Measurements from ENCODE around the gene ICAM1. TPM values are rescaled to one million over a fixed set of nuclear protein-coding genes. Genes with fewer than 3 reads are reported as not detected.

Gene ICAM1
- total RNA-seq, 6 experiments from 2014 or later = 4.6 to 186 (median 38.5) TPM

- Histone ChIP-seq H3K36me3 (peaks cover 0 to 66% (median 30%) of the 10 kb centered on the region in 4 donors), H3K9me3 (no peaks in the 10 kb centered on the region), H3K4me1 (peaks cover 0 to 14% (median 6%) of the 10 kb centered on the region in 4 donors), H3K27me3 (no peaks in the 10 kb centered on the region), H3K4me3 (no peak overlapping the region), H3K27ac (no peak overlapping the region)
- DNase-seq (peak in 1 of 3 donors; percentile 75), ATAC-seq (peak; percentile 21 to 87 (median 40))
- TF ChIP-seq CTCF (IDR thresholded peaks at IDR 0.05) (no peak), POLR2A (IDR thresholded peaks at IDR 0.05) (no peak)
- WGBS (ENCODE audit: insufficient coverage, low coverage, low lambda C conversion rate, missing lambda C conversion rate) = no CpG with 5 or more reads among the region's 7 CpGs
- intact Hi-C loops (cut with DNase I) = no loop called here
These were observed 56.9 kb downstream of the ICAM1 start for GRCh38 chr19:10327793-10328192.

- H3K36me3 ChIP-seq = peaks cover 0 to 57% (median 30%) of the 10 kb centered on the region in 4 donors
- ATAC-seq (no peak), DNase-seq (peak in 1 of 3 donors; percentile 51)
- no CpG with 5 or more reads among the region's 41 CpGs for WGBS (ENCODE audit: insufficient coverage, low coverage, low lambda C conversion rate, missing lambda C conversion rate)
- no peak overlapping the region for H3K27ac ChIP-seq
- no peak overlapping the region for H3K4me3 ChIP-seq
- peaks cover 0 to 14% (median 6%) of the 10 kb centered on the region in 4 donors for H3K4me1 ChIP-seq
- intact Hi-C loops (cut with DNase I) = no loop called here
- TF ChIP-seq POLR2A (IDR thresholded peaks at IDR 0.05) (no peak), CTCF (IDR thresholded peaks at IDR 0.05) (no peak)
- H3K9me3 ChIP-seq = no peaks in the 10 kb centered on the region
- H3K27me3 ChIP-seq = no peaks in the 10 kb centered on the region
These were observed 57.9 kb downstream of the ICAM1 start for GRCh38 chr19:10328558-10329429.

DNA sequence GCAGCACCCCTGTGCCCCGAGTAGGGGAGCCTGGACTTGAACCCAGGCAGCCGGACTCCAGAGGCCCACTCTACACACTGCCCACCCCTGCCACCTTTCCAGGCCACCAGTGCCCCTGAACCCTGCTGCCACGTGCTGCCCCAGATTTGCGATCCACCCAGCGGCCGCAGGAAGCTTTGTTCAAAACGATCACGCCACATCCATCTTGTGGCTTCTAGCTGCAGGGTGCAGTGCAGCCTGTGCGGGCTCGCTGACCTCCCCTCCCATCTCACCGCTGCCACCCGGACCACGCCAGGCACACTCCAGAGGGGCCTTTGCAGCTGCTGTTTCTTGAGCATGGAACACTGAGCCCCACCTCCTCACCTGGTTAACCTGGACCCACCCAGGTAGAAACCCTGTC, 58.6 kb downstream of the ICAM1 start:
- Histone ChIP-seq H3K4me3 (no peak overlapping the region), H3K27ac (no peak overlapping the region), H3K4me1 (peaks cover 0 to 14% (median 6%) of the 10 kb centered on the region in 4 donors), H3K36me3 (peaks cover 0 to 49% (median 28%) of the 10 kb centered on the region in 4 donors), H3K27me3 (no peaks in the 10 kb centered on the region), H3K9me3 (no peaks in the 10 kb centered on the region)
- WGBS (ENCODE audit: insufficient coverage, low coverage, low lambda C conversion rate, missing lambda C conversion rate) = 97% methylated on average over 5 of the region's 13 CpGs
- no peak for ATAC-seq
- no peak for TF ChIP-seq POLR2A (IDR thresholded peaks at IDR 0.05)
- no peak for TF ChIP-seq CTCF (IDR thresholded peaks at IDR 0.05)
- DNase-seq = no peak
- intact Hi-C loops (cut with DNase I) = no loop called here

GRCh38 chr19:10332158-10332964, 61.4 kb downstream of the ICAM1 start:
- 35% methylated on average over 17 of the region's 18 CpGs for WGBS (ENCODE audit: insufficient coverage, low coverage, low lambda C conversion rate, missing lambda C conversion rate)
- intact Hi-C loops (cut with DNase I) = loop anchor here in 1 of 2 donors (10.0 kb wide), 1 partner anchor 52 kb away; the partner anchor contains the start of gene TYK2
- no peak for TF ChIP-seq POLR2A (IDR thresholded peaks at IDR 0.05)
- TF ChIP-seq CTCF (IDR thresholded peaks at IDR 0.05) = no peak

More at GRCh38 chr19:10332158-10332964, 61.4 kb downstream of the ICAM1 start:
- Histone ChIP-seq H3K4me3 (peak overlapping the region; percentile 90 to 94 (median 91)), H3K27ac (peak overlapping the region in 1 of 3 donors; percentile 74), H3K4me1 (peaks cover 0 to 21% (median 9%) of the 10 kb centered on the region in 4 donors), H3K36me3 (peaks cover 0 to 29% (median 20%) of the 10 kb centered on the region in 4 donors), H3K27me3 (no peaks in the 10 kb centered on the region), H3K9me3 (no peaks in the 10 kb centered on the region)
- no peak for DNase-seq
- no peak for ATAC-seq

Measured in right lobe of liver (tissue), 6 donors.